CD14-positive monocyte (primary cell): ENCODE data around the gene DCD. TPM values are rescaled to one million over a fixed set of nuclear protein-coding genes. Genes with fewer than 3 reads are reported as not detected.

Experiments
- DNase-seq, 3 donors: peaks; one replicate each; pipeline ENCODE4 v3.0.0-alpha.2; 2011 to 2022
- H2AFZ ChIP-seq: 2 replicates; pipeline ENCODE4 v1.6.0; 2012; ENCODE audit warnings: mild to moderate bottlenecking, low read depth, low read length, inconsistent platforms; ENCODE audit not compliant: insufficient read depth, poor library complexity, severe bottlenecking
- H3K27ac ChIP-seq, 2 donors: 1 replicate in 1 of 2; 2 replicates in 1 of 2; pipeline ENCODE4 v1.5.1; 2012 to 2013; ENCODE audit warnings: low read length in 2 of 2, control low read depth in 1 of 2, inconsistent platforms in 1 of 2, low read depth in 1 of 2, mild to moderate bottlenecking in 1 of 2
- H3K27me3 ChIP-seq, 2 donors: one replicate each; pipeline versions ENCODE4 v1.6.0 to v1.6.1; 2011 to 2013; ENCODE audit warnings: low read length in 2 of 2; ENCODE audit not compliant: control insufficient read depth in 2 of 2, insufficient read depth in 2 of 2
- H3K36me3 ChIP-seq, 2 donors: replicated peaks in 1 of 2; 1 replicate in 1 of 2; 2 replicates in 1 of 2; pipeline versions ENCODE4 v1.5.1 to v1.6.1; 2012 to 2013; ENCODE audit warnings: low read length in 2 of 2, control low read depth in 1 of 2, inconsistent platforms in 1 of 2, mild to moderate bottlenecking in 1 of 2; ENCODE audit not compliant: insufficient read depth in 2 of 2, control insufficient read depth in 1 of 2
- H3K4me1 ChIP-seq, 2 donors: 1 replicate in 1 of 2; 2 replicates in 1 of 2; pipeline versions ENCODE4 v1.5.1 to v1.6.1; 2012 to 2013; ENCODE audit warnings: low read length in 2 of 2, control low read depth in 1 of 2, inconsistent platforms in 1 of 2, mild to moderate bottlenecking in 1 of 2, moderate library complexity in 1 of 2; ENCODE audit not compliant: insufficient read depth in 2 of 2, control insufficient read depth in 1 of 2
- H3K4me2 ChIP-seq: replicated peaks from 2 replicates; pipeline ENCODE3; 2012; ENCODE audit warnings: low read length, moderate library complexity, mild to moderate bottlenecking; ENCODE audit not compliant: poor library complexity, severe bottlenecking; ENCODE audit errors: extremely low read depth
- H3K4me3 ChIP-seq, 3 experiments: fragments of 200-600 bp in 1 of 3; sonication (generic) in 1 of 3; replicated peaks in 1 of 3; 1 replicate in 2 of 3; 2 replicates in 1 of 3; pipeline ENCODE4 v1.5.1; 2011 to 2013; ENCODE audit warnings: low read length in 3 of 3, mild to moderate bottlenecking in 3 of 3, control low read depth in 2 of 3, low read depth in 2 of 3, inconsistent platforms in 1 of 3, moderate library complexity in 1 of 3
- H3K79me2 ChIP-seq: 2 replicates; pipeline ENCODE4 v1.6.0; 2012; ENCODE audit warnings: mild to moderate bottlenecking, control low read depth, inconsistent platforms, low read length, moderate library complexity; ENCODE audit not compliant: insufficient read depth
- H3K9ac ChIP-seq: 2 replicates; pipeline ENCODE4 v1.6.0; 2017; ENCODE audit warnings: low read length, mild to moderate bottlenecking; ENCODE audit not compliant: insufficient read depth, poor library complexity, severe bottlenecking
- H3K9me3 ChIP-seq, 2 donors: replicated peaks in 1 of 2; 1 replicate in 1 of 2; 2 replicates in 1 of 2; pipeline versions ENCODE4 v1.5.1 to v1.6.1; 2012 to 2013; ENCODE audit warnings: low read length in 2 of 2, control low read depth in 1 of 2; ENCODE audit not compliant: control insufficient read depth in 1 of 2, insufficient read depth in 1 of 2
- H4K20me1 ChIP-seq: 2 replicates; pipeline ENCODE4 v1.6.0; 2012; ENCODE audit warnings: mild to moderate bottlenecking, low read length, control low read depth, moderate library complexity; ENCODE audit not compliant: insufficient read depth
- H3K27ac Mint-ChIP-seq, 7 donors: one replicate each; pipeline ENCODE4 v1.8.0; 2020; ENCODE audit warnings: mild to moderate bottlenecking in 7 of 7, mixed read lengths in 7 of 7, moderate library complexity in 6 of 7, inconsistent platforms in 2 of 7
- H3K27me3 Mint-ChIP-seq, 3 donors: one replicate each; pipeline ENCODE4 v1.8.0; 2021 to 2022; ENCODE audit warnings: low read depth in 3 of 3, mild to moderate bottlenecking in 3 of 3, mixed read lengths in 3 of 3, moderate library complexity in 3 of 3, inconsistent platforms in 1 of 3
- H3K36me3 Mint-ChIP-seq, 2 donors: one replicate each; pipeline ENCODE4 v1.8.0; 2020; ENCODE audit warnings: mixed read lengths in 2 of 2, inconsistent platforms in 1 of 2, mild to moderate bottlenecking in 1 of 2
- H3K4me1 Mint-ChIP-seq: one replicate; pipeline ENCODE4 v1.8.0; 2020; ENCODE audit warnings: mild to moderate bottlenecking, mixed read lengths
- H3K4me3 Mint-ChIP-seq, 2 donors: one replicate each; pipeline ENCODE4 v1.8.0; 2020; ENCODE audit warnings: mild to moderate bottlenecking in 2 of 2, mixed read lengths in 2 of 2, moderate library complexity in 1 of 2
- H3K9me3 Mint-ChIP-seq, 7 donors: one replicate each; pipeline ENCODE4 v1.8.0; 2020 to 2022; ENCODE audit warnings: mixed read lengths in 7 of 7, mild to moderate bottlenecking in 6 of 7, moderate library complexity in 6 of 7, inconsistent platforms in 2 of 7
- CTCF ChIP-seq: fragments of 200-600 bp; IDR thresholded peaks from one replicate; pipeline ENCODE4 v1.8.0; 2022; ENCODE audit warnings: antibody characterized with exemption, mild to moderate bottlenecking
- WGBS: methylation state at CpG from one replicate; pipeline ENCODE4 v1.1.5; 2013; ENCODE audit warnings: missing lambda C conversion rate; ENCODE audit not compliant: insufficient coverage; 5-methylcytosine and 5-hydroxymethylcytosine counted together
- intact Hi-C, 2 donors: fragments of 100-400 bp; cut with micrococcal nuclease; formaldehyde crosslinking; loops; one replicate each; pipeline versions ENCODE4 v1.15.0 to v1.15.1; 2023
- polyA plus RNA-seq, 3 donors: library from polyadenylated mRNA; depleted of rRNA in 1 of 3; unstranded in 2 of 3; stranded (reverse) in 1 of 3; fragments of 300-500 nt in 2 of 3; fragments of >200 nt in 1 of 3; fragmentation: Illumina TruSeq in 2 of 3; gene quantifications; 1 replicate in 2 of 3; 2 replicates in 1 of 3; pipeline ENCODE4 v1.2.3, GENCODE V29; 2012 to 2021

DCD gene
- polyA plus RNA-seq, 3 donors: not detected

GRCh38 chr12:54663603-54664002, 15.4 kb upstream of the DCD start:
- Mint-ChIP-seq H3K4me1 (no peaks in the 10 kb centered on the region), H3K9me3 (no peaks in the 10 kb centered on the region), H3K4me3 (no peak overlapping the region), H3K27me3 (peaks cover 0 to 1% (median 1%) of the 10 kb centered on the region in 3 donors), H3K27ac (no peak overlapping the region), H3K36me3 (no peaks in the 10 kb centered on the region)
- no peak overlapping the region for H3K27ac ChIP-seq
- no peak for DNase-seq
- intact Hi-C loops: no loop called here
- no peak for TF ChIP-seq CTCF
- no peaks in the 10 kb centered on the region for H3K9me3 ChIP-seq
- no peaks in the 10 kb centered on the region for H4K20me1 ChIP-seq
- H3K9ac ChIP-seq: no peak overlapping the region
- H3K36me3 ChIP-seq: no peaks in the 10 kb centered on the region
- H2AFZ ChIP-seq: no peak overlapping the region
- H3K4me1 ChIP-seq: no peaks in the 10 kb centered on the region
- no peaks in the 10 kb centered on the region for H3K27me3 ChIP-seq
- H3K79me2 ChIP-seq: no peaks in the 10 kb centered on the region
- H3K4me2 ChIP-seq: no peak overlapping the region
- no CpG with 5 or more reads among the region's 3 CpGs for WGBS
- H3K4me3 ChIP-seq: no peak overlapping the region

- no peaks in the 10 kb centered on the region for H3K4me1 ChIP-seq
- no peak for TF ChIP-seq CTCF
- no peaks in the 10 kb centered on the region for H3K36me3 Mint-ChIP-seq
- no peak overlapping the region for H3K4me3 ChIP-seq
- H3K9me3 Mint-ChIP-seq: no peaks in the 10 kb centered on the region
- DNase-seq: no peak
- H3K4me1 Mint-ChIP-seq: no peaks in the 10 kb centered on the region
- WGBS: 71% methylated on average over 1 of the region's 3 CpGs
- no peak overlapping the region for H3K4me3 Mint-ChIP-seq
- no peaks in the 10 kb centered on the region for H3K36me3 ChIP-seq
- H3K27me3 ChIP-seq: no peaks in the 10 kb centered on the region
- H2AFZ ChIP-seq: no peak overlapping the region
- no peaks in the 10 kb centered on the region for H3K79me2 ChIP-seq
- no peaks in the 10 kb centered on the region for H4K20me1 ChIP-seq
- no peak overlapping the region for H3K4me2 ChIP-seq
- H3K27ac ChIP-seq: no peak overlapping the region
- intact Hi-C loops: no loop called here
- H3K9me3 ChIP-seq: no peaks in the 10 kb centered on the region
- H3K9ac ChIP-seq: no peak overlapping the region
- H3K27me3 Mint-ChIP-seq: peaks cover 0 to 6% (median 3%) of the 10 kb centered on the region in 3 donors
- no peak overlapping the region for H3K27ac Mint-ChIP-seq
Observed at GRCh38 chr12:54662026-54662425, 13.9 kb upstream of the DCD start.
